Stimulated activated CD4-positive, alpha-beta T cell treated with anti-CD3 and anti-CD28 coated beads, Interleukin-1b, Interleukin-23, amount 100 ng/mL, for 1 hour (primary cell): ENCODE data around the gene SLC26A11.
A peak's percentile ranks its signal among the peaks of the same experiment; 100 is the strongest.
"Not testable (repeated sequence)": the region's sequence is repeated elsewhere in the genome, so short reads cannot be mapped to it uniquely, and the experiment has no call there.

Experiments
- DNase-seq, 2 donors: peaks; one replicate each; pipeline ENCODE4 v3.0.0-alpha.2; 2020; ENCODE audit warnings: low read depth in 2 of 2

Gene SLC26A11

DNA sequence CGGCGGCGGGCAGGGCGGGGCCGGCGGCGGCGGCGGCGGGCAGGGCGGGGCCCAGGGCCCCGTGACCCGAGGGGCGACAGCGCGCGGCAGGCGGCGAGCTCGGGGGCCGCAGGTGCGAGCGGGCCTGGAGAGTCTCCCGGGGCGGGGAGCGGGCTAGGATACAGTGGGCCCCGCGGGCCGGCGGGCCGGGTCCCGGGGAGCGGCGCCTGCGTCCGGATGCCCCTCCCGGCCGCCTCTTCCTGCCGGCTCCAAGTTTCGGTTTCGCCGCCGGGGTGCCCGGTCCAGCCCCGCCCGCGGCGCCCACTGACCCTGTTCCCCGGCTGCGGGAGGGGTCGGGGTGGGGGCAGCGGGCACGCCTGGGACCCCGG lies 40.5 kb downstream of the SLC26A11 start, which contains the start of gene RNF213:
Gene RNF213, plus strand, starts transcription at position 62 of the 368 bp plus-strand sequence. CDS start 2,830 bp downstream, outside the sequence.
- no peak for DNase-seq

- DNase-seq = peak in 1 of 2 donors; percentile 59
Observed at GRCh38 chr17:80261159-80261894, 41.1 kb downstream of the SLC26A11 start.

DNA sequence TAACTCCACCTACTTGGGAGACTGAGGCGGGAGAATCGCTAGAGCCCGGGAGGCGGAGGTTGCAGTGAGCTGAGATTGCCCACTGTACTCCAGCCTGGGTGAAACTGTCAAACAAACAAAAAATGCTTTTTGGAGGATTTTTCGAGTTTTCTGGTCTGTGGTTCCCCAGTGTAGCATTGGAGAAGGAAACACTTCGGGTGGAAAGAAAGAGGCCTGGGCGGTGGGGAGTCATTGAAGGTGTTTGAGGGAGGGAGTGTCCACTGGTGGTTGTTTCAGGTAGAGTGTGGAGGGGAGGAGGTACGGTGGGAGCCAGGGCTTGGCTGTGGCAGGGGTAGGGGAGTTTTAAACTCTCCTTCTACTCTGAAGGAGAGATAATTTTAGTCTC lies 41.7 kb downstream of the SLC26A11 start:
- DNase-seq = no peak

DNA sequence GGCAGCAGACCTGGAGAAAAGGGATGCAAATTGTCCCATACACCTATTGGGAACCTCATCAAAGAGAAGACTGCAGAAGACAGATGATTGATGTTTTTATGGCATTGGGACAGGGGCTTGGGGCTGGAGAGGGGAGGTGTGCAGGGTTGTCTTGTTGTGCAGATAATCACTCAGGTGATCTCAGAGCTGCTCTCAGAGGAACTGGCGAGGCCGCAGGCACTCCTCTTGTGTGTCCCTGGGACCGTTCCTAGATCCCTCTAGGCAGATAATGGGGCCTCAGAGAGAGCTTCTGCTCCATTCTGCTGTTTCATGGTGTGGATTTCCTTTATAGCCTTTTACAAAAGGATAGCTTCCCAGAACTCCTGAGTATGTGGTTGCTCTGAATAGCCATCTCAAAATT lies 42.1 kb downstream of the SLC26A11 start:
- no peak for DNase-seq

DNA sequence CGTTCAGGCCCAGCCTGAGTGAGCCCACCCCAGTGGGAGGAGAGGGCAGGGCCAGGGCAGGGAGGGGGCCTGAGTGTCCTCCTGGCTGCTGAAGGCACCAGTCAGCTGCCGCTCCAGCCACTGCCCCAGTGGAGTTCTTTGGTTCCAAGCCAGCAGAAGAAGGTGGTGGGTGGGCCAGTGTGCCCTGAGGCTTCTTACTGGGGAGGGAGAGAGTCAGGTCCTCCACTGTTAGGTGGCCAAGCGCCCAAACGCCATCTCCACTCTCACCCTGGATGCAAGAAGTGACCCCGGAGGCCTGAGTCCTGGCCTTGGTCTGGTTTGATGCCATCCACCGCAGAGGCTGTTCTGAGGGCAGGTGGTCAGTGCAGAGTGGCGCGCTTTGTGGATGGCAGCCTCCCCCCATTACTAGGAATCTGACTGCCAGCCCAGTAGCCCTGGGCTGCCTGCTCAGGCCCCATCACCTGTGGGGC lies 42.6 kb downstream of the SLC26A11 start:
- no peak for DNase-seq

DNA sequence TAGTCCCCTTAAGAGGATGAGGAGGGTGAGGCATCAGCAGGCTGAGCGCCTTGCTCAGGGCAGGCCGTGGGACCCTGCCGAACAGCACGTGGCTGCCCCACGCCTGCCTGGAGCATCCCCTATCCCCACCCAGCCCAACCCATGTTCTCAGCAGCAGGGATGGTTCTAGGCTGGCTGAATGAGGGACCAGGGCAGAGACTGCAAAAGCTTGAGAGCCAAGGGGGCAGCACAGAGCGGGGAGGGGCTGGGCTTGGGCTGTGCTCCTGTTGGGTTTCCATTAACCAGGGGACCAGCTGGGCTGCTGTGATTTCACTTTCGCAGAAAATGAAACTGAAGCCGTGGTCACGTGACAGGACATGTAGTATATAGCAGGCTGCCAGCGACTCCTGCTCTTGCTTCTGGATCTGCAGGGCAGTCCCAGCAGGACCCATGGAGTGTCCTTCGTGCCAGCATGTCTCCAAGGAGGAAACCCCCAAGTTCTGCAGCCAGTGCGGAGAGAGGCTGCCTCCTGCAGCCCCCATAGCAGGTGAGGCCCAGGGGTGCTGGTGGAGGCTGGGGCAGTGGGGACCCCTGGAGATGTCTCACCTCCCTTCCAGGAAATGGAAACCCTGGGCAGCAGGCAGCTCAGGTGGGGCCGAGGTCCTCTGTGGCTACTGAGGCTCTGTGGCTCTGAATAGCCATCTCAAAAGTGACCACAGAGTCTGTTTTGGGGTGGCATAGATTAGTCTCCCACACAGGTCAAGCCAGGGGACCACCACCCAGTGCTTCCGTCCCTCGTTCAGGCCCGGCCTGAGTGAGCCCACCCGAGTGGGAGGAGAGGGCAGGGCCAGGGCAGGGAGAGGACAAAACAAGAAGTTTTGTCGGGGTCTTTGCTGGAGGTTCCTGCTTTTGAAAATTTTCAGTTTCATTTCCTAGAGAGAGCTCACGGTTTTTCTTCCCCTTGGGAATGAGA lies 43.3 kb downstream of the SLC26A11 start:
- peak; percentile 53 to 58 for DNase-seq

GRCh38 chr17:80264205-80265075 lies 44.2 kb downstream of the SLC26A11 start:
- no peak for DNase-seq

GRCh38 chr17:80265205-80266068 lies 45.2 kb downstream of the SLC26A11 start:
- DNase-seq = no peak

- DNase-seq = no peak
Observed at GRCh38 chr17:80267391-80267790, 47.2 kb downstream of the SLC26A11 start.

DNA sequence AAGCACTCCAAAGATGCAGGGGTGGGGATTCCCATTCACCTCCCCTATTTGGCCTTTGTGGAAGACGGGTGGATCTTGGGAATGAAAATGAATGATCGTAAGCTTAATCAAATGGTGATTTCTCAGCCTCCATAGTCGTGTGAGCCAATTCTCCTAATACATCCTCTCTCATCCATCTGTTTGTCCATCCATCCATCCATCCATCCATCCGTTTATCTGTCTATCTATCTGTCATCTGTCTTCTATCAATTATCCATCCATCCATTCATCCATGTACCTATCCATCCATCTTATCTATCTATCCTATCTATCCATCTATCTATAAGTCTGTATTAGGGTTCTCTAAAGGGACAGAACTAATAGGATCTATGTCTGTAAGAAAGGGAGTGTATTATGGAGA lies 48.2 kb downstream of the SLC26A11 start:
- no peak for DNase-seq

- no peak for DNase-seq
Observed at GRCh38 chr17:80269405-80269807, 49.2 kb downstream of the SLC26A11 start.

- DNase-seq = no peak
Observed at GRCh38 chr17:80270104-80270503, 49.9 kb downstream of the SLC26A11 start.

DNA sequence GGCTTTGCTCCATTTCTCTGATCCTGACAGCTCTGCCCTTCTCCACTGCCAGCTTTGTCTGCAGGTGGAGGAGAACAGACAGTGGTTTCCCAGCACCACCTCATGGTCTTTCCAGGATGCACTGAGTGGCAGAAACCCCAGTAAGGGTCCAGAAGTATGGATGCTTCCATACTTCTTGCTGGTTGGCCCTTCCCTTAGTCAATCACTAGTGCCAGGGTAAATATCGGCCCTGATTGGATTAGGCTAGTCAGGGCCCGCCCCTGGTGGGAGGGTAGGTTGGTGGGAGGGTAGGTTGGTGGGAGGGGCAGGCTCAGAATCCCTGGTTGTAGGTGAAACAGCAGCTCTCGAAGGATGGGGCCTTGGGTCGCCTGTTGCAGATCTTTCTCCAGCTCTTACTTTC lies 50.6 kb downstream of the SLC26A11 start:
- no peak for DNase-seq

DNA sequence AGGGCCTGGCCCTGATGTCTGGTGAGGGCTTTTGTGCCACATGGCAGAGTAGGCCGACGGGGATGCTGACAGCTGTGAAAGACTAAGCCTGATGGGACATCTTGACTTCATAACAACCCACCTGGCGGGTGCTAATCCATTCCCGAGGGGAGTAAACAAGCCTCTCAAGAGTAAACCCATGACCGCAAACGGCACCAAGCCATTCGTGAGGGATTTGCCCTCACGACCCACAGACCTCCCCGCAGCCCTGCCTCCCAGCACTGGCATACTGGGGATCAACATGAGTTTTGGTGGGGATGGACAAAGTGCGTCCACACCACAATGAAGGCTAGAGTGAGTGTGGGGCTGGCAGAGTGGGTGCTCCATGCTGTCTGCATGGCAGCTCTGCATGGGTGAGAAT lies 52.1 kb downstream of the SLC26A11 start:
- DNase-seq = no peak

DNA sequence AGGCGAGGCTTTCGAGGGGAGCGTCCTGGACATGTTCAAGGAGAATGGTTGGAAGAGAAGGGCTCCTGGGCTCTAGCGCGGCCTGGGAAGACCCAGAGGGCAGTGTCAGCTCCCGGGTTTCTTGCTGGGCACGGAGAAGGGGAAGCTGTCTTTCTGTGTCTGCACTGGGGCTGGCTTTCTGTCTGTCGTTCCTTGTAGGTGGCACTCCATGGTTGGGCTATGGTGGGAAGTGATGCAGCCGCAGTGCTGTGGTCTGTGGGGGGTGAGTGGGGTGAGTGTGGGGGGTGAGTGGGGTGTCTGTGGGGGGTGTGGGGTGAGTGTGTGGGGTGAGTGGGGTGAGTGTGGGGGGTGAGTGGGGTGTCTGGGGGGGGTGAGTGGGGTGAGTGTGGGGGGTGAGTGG lies 54.1 kb downstream of the SLC26A11 start:
- DNase-seq = no peak

GRCh38 chr17:80274871-80275449 lies 54.7 kb downstream of the SLC26A11 start:
- no peak for DNase-seq

DNA sequence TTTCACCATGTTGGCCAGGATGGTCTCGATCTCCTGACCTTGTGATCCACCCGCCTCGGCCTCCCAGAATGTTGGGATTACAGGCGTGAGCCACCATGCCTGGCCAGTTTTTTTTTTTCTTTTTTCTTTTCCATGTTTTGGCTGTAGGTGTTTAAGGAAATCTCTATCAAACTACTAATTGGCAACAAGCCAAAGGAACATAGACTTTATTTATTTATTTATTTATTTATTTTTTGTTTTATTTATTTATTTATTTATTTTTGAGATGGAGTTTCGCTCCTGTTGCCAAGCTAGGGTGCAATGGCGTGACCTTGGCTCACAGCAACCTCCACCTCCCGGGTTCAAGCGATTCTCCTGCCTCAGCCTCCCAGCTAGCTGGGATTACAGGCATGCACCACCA lies 55.6 kb downstream of the SLC26A11 start:
- not testable (repeated sequence) for DNase-seq

GRCh38 chr17:80277751-80278671 lies 57.8 kb downstream of the SLC26A11 start:
- no peak for DNase-seq

DNA sequence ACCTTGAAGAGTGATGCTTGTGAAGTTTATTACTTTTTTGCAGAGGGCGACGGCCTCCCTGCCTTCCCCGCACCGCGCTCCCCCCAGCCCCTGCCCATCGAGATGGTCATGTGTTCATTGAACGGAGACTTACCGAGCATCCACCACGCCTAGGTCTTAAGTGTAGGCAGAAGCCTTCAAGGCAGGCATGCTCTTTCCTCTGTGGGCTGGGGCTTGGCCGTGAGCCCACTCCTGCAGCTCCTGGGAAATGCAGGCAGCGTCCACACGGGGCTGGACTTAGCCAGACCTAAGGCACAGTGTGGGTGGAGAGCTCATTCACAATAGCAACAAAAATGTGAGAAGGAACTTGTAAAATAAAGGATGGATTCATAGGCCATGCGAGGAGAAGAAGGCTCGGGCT lies 59.7 kb downstream of the SLC26A11 start:
- DNase-seq = no peak
